Heart right ventricle (tissue), 16 donors: ENCODE data around the gene GPM6B. TPM values are rescaled to one million over a fixed set of nuclear protein-coding genes. Genes with fewer than 3 reads are reported as not detected.

ENCODE experiments used
- ATAC-seq, 8 donors: fragments of 200-7000 bp; cut with Tn5 transposase; one replicate each; pipeline ENCODE4 v1.9.1; 2020; ENCODE audit warnings: mild to moderate bottlenecking in 8 of 8, moderate library complexity in 8 of 8, moderate number of reproducible peaks in 1 of 8
- DNase-seq, 2 donors: peaks; one replicate each; pipeline ENCODE4 v3.0.0-alpha.2; 2020
- H3K27ac ChIP-seq, 10 donors: fragments of 200-600 bp; sonication (generic) in 2 of 10; one replicate each; pipeline versions ENCODE4 v1.5.0 to v1.8.0; 2020 to 2022; ENCODE audit warnings: mild to moderate bottlenecking in 3 of 10
- H3K27me3 ChIP-seq, 7 donors: fragments of 200-600 bp; one replicate each; pipeline ENCODE4 v1.8.0; 2021 to 2022; ENCODE audit warnings: mild to moderate bottlenecking in 2 of 7
- H3K36me3 ChIP-seq, 9 donors: fragments of 200-600 bp; sonication (generic) in 1 of 9; one replicate each; pipeline versions ENCODE4 v1.5.0 to v1.8.0; 2020 to 2022; ENCODE audit warnings: mild to moderate bottlenecking in 2 of 9
- H3K4me1 ChIP-seq, 9 donors: fragments of 200-600 bp; sonication (generic) in 1 of 9; one replicate each; pipeline versions ENCODE4 v1.5.0 to v1.8.0; 2020 to 2022; ENCODE audit warnings: mild to moderate bottlenecking in 4 of 9
- H3K4me3 ChIP-seq, 10 donors: fragments of 200-600 bp; sonication (generic) in 2 of 10; one replicate each; pipeline versions ENCODE4 v1.5.0 to v1.8.0; 2020 to 2022; ENCODE audit warnings: mild to moderate bottlenecking in 7 of 10, moderate library complexity in 2 of 10
- H3K9me3 ChIP-seq, 11 donors: fragments of 200-600 bp in 10 of 11; sonication (generic) in 2 of 11; one replicate each; pipeline versions ENCODE4 v1.5.0 to v1.8.0; 2013 to 2022; ENCODE audit warnings: mild to moderate bottlenecking in 2 of 11, control low read depth in 1 of 11, moderate library complexity in 1 of 11
- CTCF ChIP-seq, 9 donors: fragments of 200-600 bp; sonication (generic) in 2 of 9; IDR thresholded peaks; one replicate each; pipeline versions ENCODE4 v1.5.0 to v1.8.0; 2021 to 2022; ENCODE audit warnings: antibody characterized with exemption in 9 of 9, mild to moderate bottlenecking in 5 of 9, moderate library complexity in 1 of 9
- WGBS, 2 donors: extraction: QIAGEN DNeasy Blood & Tissue Kit; methylation state at CpG; one replicate each; pipeline ENCODE4 v1.1.7; 2013; ENCODE audit warnings: inconsistent platforms in 1 of 2; 5-methylcytosine and 5-hydroxymethylcytosine counted together
- intact Hi-C, 10 donors: fragments of 100-400 bp; cut with DNase I; formaldehyde crosslinking; loops; one replicate each; pipeline versions ENCODE4 v1.11.1 to v1.14.2; 2022
- polyA plus RNA-seq, 2 donors: library from polyadenylated mRNA; stranded (reverse); fragments of 200-250 nt; gene quantifications; one replicate each; pipeline ENCODE4 v1.2.3, GENCODE V29; 2013
- total RNA-seq, 10 donors: library from RNA; stranded (reverse); fragmentation: NEBNext Ultra II Directional in 3 of 10; extraction: Animal tissue kit (Norgen Biotek cat#: 25700) in 3 of 10; gene quantifications; one replicate each; pipeline versions ENCODE4 v1.2.1 to v1.2.4, GENCODE V29; 2021 to 2023
- donor health status: Arrhythmogenic right ventricular cardiomyopathy.
- donor health status: ischemic (EF 13 %, LVEDD 7.1; RV severe dilation, severe dysfunction).
- donor health status: healthy with polysubstance abuse.
- donor health status: DM: no; HTN: yes; CAD: no.
- donor health status: DM: no; HTN: no; CAD: no.
- donor health status: ischemic (EF 25% LVEDD 6.9; RV normal size, moderate dysfunction).
- donor health status: ischemic (EF 25% LVEDD 5.7; RV mildly dilated, moderate dysfunction).
- donor health status: healthy.
- donor health status: DM: yes; HTN: yes; CAD: no.
- donor health status: Ischemic cardiomyopathy.
- donor health status: ischemic (EF 35%, LVEDD 5.7; RV mildly dilated, moderate dysfunction).
- donor health status: nonischemic (EF 11% LVEDD 7.7; RV severe dilation, severe dysfunction).
- donor health status: DM: yes; HTN: yes; CAD: no.
- donor health status: PGD.
- donor health status: ischemic (EF 29% LVEDD 5.4; RV normal size, mild dysfunction).
- donor health status: nonischemic (EF 23%, LVEDD 6.1; RV moderate dilation, normal function).

The GPM6B gene
- total and polyA plus RNA-seq, 12 donors, result 0.94 to 7.8 (median 2.8) TPM

GRCh38 chrX:13764281-13764680 lies 52.6 kb downstream of the GPM6B start:
- peaks cover 0 to 62% (median 0%) of the 10 kb centered on the region in 9 donors for H3K36me3 ChIP-seq
- no peak for DNase-seq
- TF ChIP-seq CTCF (IDR thresholded peaks at IDR 0.05), result no peak
- intact Hi-C loops, result loop anchor here in 2 of 10 donors (5.0 to 10.0 kb wide), 2 partner anchors 112 to 271 kb away; partner anchors contain the start of gene TCEANC (in 1 of the 2)
- peak in 6 of 8 donors; percentile 33 to 81 (median 72) for ATAC-seq
- no peaks in the 10 kb centered on the region for H3K27me3 ChIP-seq
- H3K4me3 ChIP-seq, result peak overlapping the region in 2 of 10 donors; percentile 5 to 13
- H3K9me3 ChIP-seq, result no peaks in the 10 kb centered on the region
- WGBS, 2 donors, result 31 to 38% methylated on average over 7 of the region's 7 CpGs
- peaks cover 0 to 40% (median 23%) of the 10 kb centered on the region in 9 donors for H3K4me1 ChIP-seq
- peak overlapping the region; percentile 14 to 77 (median 48) for H3K27ac ChIP-seq

- no peaks in the 10 kb centered on the region for H3K27me3 ChIP-seq
- peak overlapping the region in 1 of 10 donors; percentile 13 for H3K4me3 ChIP-seq
- DNase-seq, result peak; percentile 34 to 42
- ATAC-seq, result peak; percentile 33 to 90 (median 80)
- WGBS, 2 donors, result 20 to 27% methylated on average over 8 of the region's 8 CpGs
- H3K36me3 ChIP-seq, result peaks cover 0 to 62% (median 8%) of the 10 kb centered on the region in 9 donors
- peak overlapping the region in 9 of 10 donors; percentile 22 to 77 (median 39) for H3K27ac ChIP-seq
- peak in 2 of 9 donors; percentile 13 to 26 for TF ChIP-seq CTCF (IDR thresholded peaks at IDR 0.05)
- H3K9me3 ChIP-seq, result no peaks in the 10 kb centered on the region
- peaks cover 0 to 40% (median 23%) of the 10 kb centered on the region in 9 donors for H3K4me1 ChIP-seq
- intact Hi-C loops, result loop anchor here in 2 of 10 donors (5.0 to 10.0 kb wide), 2 partner anchors 111 to 271 kb away; partner anchors contain the start of gene TCEANC (in 1 of the 2)
Observed at GRCh38 chrX:13763489-13763888, 53.4 kb downstream of the GPM6B start.

- Histone ChIP-seq H3K27ac (peak overlapping the region in 1 of 10 donors; percentile 77), H3K4me1 (peaks cover 0 to 40% (median 23%) of the 10 kb centered on the region in 9 donors), H3K9me3 (no peaks in the 10 kb centered on the region), H3K27me3 (no peaks in the 10 kb centered on the region), H3K4me3 (no peak overlapping the region), H3K36me3 (peaks cover 0 to 64% (median 16%) of the 10 kb centered on the region in 9 donors)
- WGBS, 2 donors, result 64 to 67% methylated on average over 7 of the region's 7 CpGs
- intact Hi-C loops, result loop anchor here in 2 of 10 donors (5.0 to 10.0 kb wide), 2 partner anchors 110 to 273 kb away; partner anchors contain the start of gene TCEANC (in 1 of the 2)
- no peak for ATAC-seq
- no peak for TF ChIP-seq CTCF (IDR thresholded peaks at IDR 0.05)
- DNase-seq, result no peak
Observed at GRCh38 chrX:13761606-13762414, 55.1 kb downstream of the GPM6B start.

GRCh38 chrX:13760426-13760825 lies 56.5 kb downstream of the GPM6B start:
- Histone ChIP-seq H3K36me3 (peaks cover 0 to 73% (median 16%) of the 10 kb centered on the region in 9 donors), H3K27ac (no peak overlapping the region), H3K9me3 (no peaks in the 10 kb centered on the region), H3K27me3 (no peaks in the 10 kb centered on the region), H3K4me3 (no peak overlapping the region), H3K4me1 (peaks cover 0 to 31% (median 23%) of the 10 kb centered on the region in 9 donors)
- no peak for TF ChIP-seq CTCF (IDR thresholded peaks at IDR 0.05)
- 70 to 74% methylated on average over 13 of the region's 13 CpGs for WGBS, 2 donors
- intact Hi-C loops, result loop anchor here in 2 of 10 donors (5.0 to 10.0 kb wide), 2 partner anchors 108 to 274 kb away; partner anchors contain the start of gene TCEANC (in 1 of the 2)
- no peak for ATAC-seq
- DNase-seq, result no peak
